Measurements from ENCODE around the gene MRGPRG.

MRGPRG gene

DNA sequence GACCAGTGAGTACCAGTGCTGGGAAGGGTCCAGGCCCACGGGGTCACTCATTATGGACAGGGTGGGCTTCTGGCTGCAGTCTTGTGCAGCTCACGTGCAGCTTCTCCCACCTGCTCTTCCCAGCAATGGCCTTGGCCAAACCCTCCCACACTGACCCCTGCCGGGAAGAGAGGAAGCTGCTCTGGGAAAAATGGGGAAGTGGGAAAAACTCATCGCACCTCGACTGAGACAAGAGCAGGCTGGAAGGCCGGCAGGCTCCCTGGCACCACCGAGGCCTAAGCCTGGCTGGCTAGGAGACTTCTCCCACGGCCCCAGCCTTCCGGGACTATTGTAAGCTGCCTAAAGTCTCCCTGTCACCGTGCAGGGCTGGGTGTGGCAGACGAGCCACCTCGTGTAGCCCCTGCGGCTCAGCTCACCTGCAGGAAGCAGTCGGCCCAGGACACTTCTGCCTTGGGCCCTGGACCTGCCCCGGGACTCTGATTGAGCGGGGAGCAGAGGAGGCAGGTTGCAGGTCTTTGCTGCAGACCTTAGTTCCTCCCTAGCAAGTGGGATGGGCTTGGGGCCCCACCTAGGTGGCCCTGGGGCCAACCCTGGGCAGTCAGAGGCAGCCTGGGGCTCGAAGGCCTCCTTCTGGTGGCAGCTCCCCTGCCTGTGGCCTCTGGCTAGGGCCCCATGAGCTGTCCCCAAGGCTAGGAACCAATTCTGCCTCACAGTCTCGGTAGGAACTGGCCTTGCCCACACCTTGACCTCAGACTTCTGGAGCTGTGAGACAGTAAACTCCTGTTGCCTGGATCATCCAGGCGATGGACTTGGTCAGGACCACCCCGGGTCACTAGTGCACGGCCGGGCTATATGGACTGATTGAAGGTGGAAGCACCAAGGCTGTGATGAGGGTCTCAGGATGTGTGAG is 23.1 kb downstream of the MRGPRG start:
- Histone ChIP-seq H3K27me3 (ENCODE audit: control insufficient read depth in 1 of 2, insufficient read depth in 1 of 2, low read length in 2 of 2) (peaks cover 41 to 76% of the 10 kb centered on the region in 2 experiments), H3K79me1 (replicated peaks; ENCODE audit: low read length, poor library complexity, severe bottlenecking) (no peaks in the 10 kb centered on the region), H3K9me3 (ENCODE audit: control insufficient read depth, low read length) (no peaks in the 10 kb centered on the region), H2BK5ac (ENCODE audit: low read depth, low read length, poor library complexity, severe bottlenecking) (no peak overlapping the region), H3K4me3 (ENCODE audit: insufficient read depth in 1 of 2, low read depth in 1 of 2, low read length in 2 of 2) (no peak overlapping the region), H4K8ac (ENCODE audit: low read length) (no peak overlapping the region), H2BK120ac (ENCODE audit: low read depth, low read length) (no peak overlapping the region), H4K91ac (ENCODE audit: low read length) (peak overlapping the region; percentile 11), H3K27ac (ENCODE audit: low read length, poor library complexity, severe bottlenecking) (no peak overlapping the region), H3K14ac (ENCODE audit: low read length in 2 of 2) (no peak overlapping the region), H3K18ac (ENCODE audit: low read depth in 1 of 2, low read length in 2 of 2) (no peak overlapping the region), H2AFZ (ENCODE audit: low read depth, low read length) (no peak overlapping the region), H3K9ac (ENCODE audit: low read length) (no peak overlapping the region), H3K4ac (ENCODE audit: low read depth in 1 of 2, low read length in 2 of 2) (no peak overlapping the region), H2BK12ac (ENCODE audit: low read length in 2 of 2) (no peak overlapping the region), H3K4me1 (ENCODE audit: control insufficient read depth, insufficient read depth, low read depth, low read length) (peaks cover 2% of the 10 kb centered on the region), H3K23ac (ENCODE audit: low read length in 2 of 2) (no peak overlapping the region), H3K36me3 (ENCODE audit: control insufficient read depth in 1 of 2, insufficient read depth in 2 of 2, low read depth in 1 of 2, low read length in 2 of 2) (no peaks in the 10 kb centered on the region), H3K4me2 (ENCODE audit: low read length, poor library complexity, severe bottlenecking) (no peak overlapping the region), H2AK5ac (ENCODE audit: low read length, severe bottlenecking) (no peak overlapping the region), H2BK15ac (ENCODE audit: low read depth, poor library complexity, severe bottlenecking) (no peak overlapping the region)
- 66% methylated on average over 21 of the region's 22 CpGs for WGBS
- DNase-seq: peak; percentile 30

DNA sequence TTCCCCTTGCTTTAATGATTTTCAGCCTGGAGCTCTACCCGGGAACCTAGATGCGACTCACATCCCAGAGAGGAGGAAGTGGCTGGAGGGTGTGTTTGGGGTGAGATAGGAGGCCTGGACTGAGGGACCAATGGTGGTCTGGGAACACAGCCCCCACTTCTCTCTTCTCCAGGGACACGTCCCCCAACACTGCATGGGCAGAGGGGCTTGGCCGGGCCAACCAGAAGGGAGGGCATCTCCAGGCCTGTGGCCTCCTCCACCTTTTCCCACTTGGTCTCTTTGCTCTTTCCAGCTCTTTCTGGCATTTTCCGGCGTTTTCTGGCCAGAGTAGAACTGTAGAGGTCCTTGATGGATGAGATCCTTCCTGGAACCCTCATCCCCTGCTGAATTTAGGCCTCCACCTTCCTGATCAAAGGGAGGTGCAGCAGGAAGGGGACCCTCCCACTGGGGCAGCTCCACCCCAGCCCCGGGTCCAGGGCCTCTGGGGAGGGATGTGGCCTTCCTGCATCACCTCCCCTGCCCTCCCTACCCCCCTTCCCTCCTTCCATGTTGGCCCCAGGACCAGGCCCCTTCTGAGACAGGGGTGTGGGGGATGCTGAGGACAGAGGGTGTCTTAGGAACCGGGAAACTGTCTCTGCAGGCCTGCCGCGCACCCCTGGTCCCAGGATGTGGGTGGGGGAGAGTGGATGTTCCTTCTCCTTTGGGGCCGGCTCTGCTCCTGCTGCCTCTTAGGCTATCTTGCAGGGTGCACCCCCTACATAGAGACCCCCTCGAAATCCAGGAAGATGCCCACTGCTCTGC is 24.4 kb downstream of the MRGPRG start:
- Histone ChIP-seq H3K4me1 (ENCODE audit: control insufficient read depth, insufficient read depth, low read depth, low read length) (peaks cover 2% of the 10 kb centered on the region), H3K4me2 (ENCODE audit: low read length, poor library complexity, severe bottlenecking) (no peak overlapping the region), H3K36me3 (ENCODE audit: control insufficient read depth in 1 of 2, insufficient read depth in 2 of 2, low read depth in 1 of 2, low read length in 2 of 2) (no peaks in the 10 kb centered on the region), H3K27me3 (ENCODE audit: control insufficient read depth in 1 of 2, insufficient read depth in 1 of 2, low read length in 2 of 2) (peaks cover 43 to 75% of the 10 kb centered on the region in 2 experiments), H2BK5ac (ENCODE audit: low read depth, low read length, poor library complexity, severe bottlenecking) (no peak overlapping the region), H3K9me3 (ENCODE audit: control insufficient read depth, low read length) (peaks cover 4% of the 10 kb centered on the region), H2BK15ac (ENCODE audit: low read depth, poor library complexity, severe bottlenecking) (no peak overlapping the region), H3K4me3 (ENCODE audit: insufficient read depth in 1 of 2, low read depth in 1 of 2, low read length in 2 of 2) (no peak overlapping the region), H3K14ac (ENCODE audit: low read length in 2 of 2) (no peak overlapping the region), H3K4ac (ENCODE audit: low read depth in 1 of 2, low read length in 2 of 2) (no peak overlapping the region), H2AFZ (ENCODE audit: low read depth, low read length) (no peak overlapping the region), H2BK120ac (ENCODE audit: low read depth, low read length) (no peak overlapping the region), H3K18ac (ENCODE audit: low read depth in 1 of 2, low read length in 2 of 2) (no peak overlapping the region), H4K8ac (ENCODE audit: low read length) (no peak overlapping the region), H3K23ac (ENCODE audit: low read length in 2 of 2) (no peak overlapping the region), H3K27ac (ENCODE audit: low read length, poor library complexity, severe bottlenecking) (no peak overlapping the region), H3K9ac (ENCODE audit: low read length) (no peak overlapping the region), H2AK5ac (ENCODE audit: low read length, severe bottlenecking) (no peak overlapping the region), H3K79me1 (replicated peaks; ENCODE audit: low read length, poor library complexity, severe bottlenecking) (no peaks in the 10 kb centered on the region), H4K91ac (ENCODE audit: low read length) (no peak overlapping the region), H2BK12ac (ENCODE audit: low read length in 2 of 2) (no peak overlapping the region)
- DNase-seq: no peak
- WGBS: 81% methylated on average over 8 of the region's 12 CpGs

DNA sequence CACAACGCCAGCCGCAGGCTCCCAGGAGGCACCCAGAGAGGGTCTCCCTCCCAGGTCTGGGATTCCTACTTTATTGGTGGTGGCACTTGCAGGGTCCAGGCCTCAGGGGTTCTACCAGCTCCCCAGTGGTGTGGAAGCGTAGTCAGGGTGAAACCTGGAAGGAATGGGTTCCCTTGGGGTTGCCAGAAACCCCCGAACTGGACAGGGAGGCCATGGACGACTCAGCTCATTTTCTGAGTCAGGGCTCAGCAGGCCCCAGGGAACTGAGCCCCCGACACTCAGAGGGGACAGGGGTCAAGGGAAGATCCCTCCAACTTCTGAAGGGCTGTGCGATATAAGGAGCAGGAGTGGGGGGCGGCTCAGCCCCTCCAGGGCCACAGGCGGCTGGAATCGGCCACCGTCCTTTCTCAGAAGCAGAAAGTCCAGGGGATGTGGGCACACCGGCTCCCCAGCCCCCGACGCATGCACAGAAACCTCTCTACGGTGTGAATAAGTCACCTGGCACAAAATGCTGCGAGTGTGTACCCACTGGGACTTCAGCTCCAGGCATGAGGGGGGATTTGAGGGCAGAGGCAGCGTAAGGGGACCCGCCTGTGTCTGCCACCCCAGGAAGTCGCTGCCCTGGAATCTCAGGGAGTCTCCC is 25.1 kb downstream of the MRGPRG start:
- H2AFZ ChIP-seq (ENCODE audit: low read depth, low read length): no peak overlapping the region
- H3K9me3 ChIP-seq (ENCODE audit: control insufficient read depth, low read length): peaks cover 4% of the 10 kb centered on the region
- no peak overlapping the region for H3K14ac ChIP-seq (ENCODE audit: low read length in 2 of 2)
- no peak overlapping the region for H3K9ac ChIP-seq (ENCODE audit: low read length)
- H3K4ac ChIP-seq (ENCODE audit: low read depth in 1 of 2, low read length in 2 of 2): no peak overlapping the region
- no peak overlapping the region for H3K4me3 ChIP-seq (ENCODE audit: insufficient read depth in 1 of 2, low read depth in 1 of 2, low read length in 2 of 2)
- H3K18ac ChIP-seq (ENCODE audit: low read depth in 1 of 2, low read length in 2 of 2): no peak overlapping the region
- H2AK5ac ChIP-seq (ENCODE audit: low read length, severe bottlenecking): no peak overlapping the region
- H3K79me1 ChIP-seq (replicated peaks; ENCODE audit: low read length, poor library complexity, severe bottlenecking): no peaks in the 10 kb centered on the region
- no peak overlapping the region for H3K23ac ChIP-seq (ENCODE audit: low read length in 2 of 2)
- H3K36me3 ChIP-seq (ENCODE audit: control insufficient read depth in 1 of 2, insufficient read depth in 2 of 2, low read depth in 1 of 2, low read length in 2 of 2): no peaks in the 10 kb centered on the region
- H2BK15ac ChIP-seq (ENCODE audit: low read depth, poor library complexity, severe bottlenecking): no peak overlapping the region
- WGBS: 89% methylated on average over 19 of the region's 19 CpGs
- H4K8ac ChIP-seq (ENCODE audit: low read length): no peak overlapping the region
- no peak overlapping the region for H4K91ac ChIP-seq (ENCODE audit: low read length)
- H3K27ac ChIP-seq (ENCODE audit: low read length, poor library complexity, severe bottlenecking): no peak overlapping the region
- H2BK12ac ChIP-seq (ENCODE audit: low read length in 2 of 2): no peak overlapping the region
- no peak overlapping the region for H2BK120ac ChIP-seq (ENCODE audit: low read depth, low read length)
- H3K4me1 ChIP-seq (ENCODE audit: control insufficient read depth, insufficient read depth, low read depth, low read length): peaks cover 2% of the 10 kb centered on the region
- no peak overlapping the region for H2BK5ac ChIP-seq (ENCODE audit: low read depth, low read length, poor library complexity, severe bottlenecking)
- no peak for DNase-seq
- peaks cover 42 to 76% of the 10 kb centered on the region in 2 experiments for H3K27me3 ChIP-seq (ENCODE audit: control insufficient read depth in 1 of 2, insufficient read depth in 1 of 2, low read length in 2 of 2)
- no peak overlapping the region for H3K4me2 ChIP-seq (ENCODE audit: low read length, poor library complexity, severe bottlenecking)
